ENCODE data around the gene CDSN. TPM values are rescaled to one million over a fixed set of nuclear protein-coding genes. Genes with fewer than 3 reads are reported as not detected.

Gene CDSN
- total RNA-seq, 1 experiment from 2014 or later: 0.12 TPM

GRCh38 chr6:31162463-31163165 is 42.4 kb upstream of the CDSN start:
- H3K27ac ChIP-seq (ENCODE audit: low read depth, low read length): no peak overlapping the region
- H3K4me1 ChIP-seq (ENCODE audit: control insufficient read depth in 1 of 2, insufficient read depth in 2 of 2, low read length in 2 of 2): peaks cover 13 to 19% of the 10 kb centered on the region in 2 experiments
- CTCF ChIA-PET: no interaction called here
- H3K79me2 ChIP-seq (ENCODE audit: insufficient read depth, low read length): peaks cover 5% of the 10 kb centered on the region; the same call in 1 of the 2 replicates
- POLR2A ChIA-PET: no interaction called here
- H3K9me3 ChIP-seq (ENCODE audit: control insufficient read depth in 1 of 2, insufficient read depth in 1 of 2, low read depth in 1 of 2, low read length in 2 of 2): no peaks in the 10 kb centered on the region
- no peak overlapping the region for H3K4me3 ChIP-seq (replicated peaks in 1 of 2; ENCODE audit: low read depth in 1 of 2, low read length in 2 of 2)
- no peaks in the 10 kb centered on the region for H4K20me1 ChIP-seq (ENCODE audit: insufficient read depth)
- RAD21 ChIA-PET (ENCODE audit: low non-redundant PET in 1 of 2, low total read pairs in 2 of 2, uncharacterized antibody in 2 of 2, unreplicated experiment in 2 of 2): no interaction called here
- no TSS peak for BruUV-seq (replicated peaks)
- no peak overlapping the region for H2AFZ ChIP-seq (ENCODE audit: low read depth, low read length, poor library complexity, severe bottlenecking)
- H3K27me3 ChIP-seq (ENCODE audit: insufficient read depth, low read length): no peaks in the 10 kb centered on the region
- ATAC-seq: no peak
- H3K4me2 ChIP-seq (ENCODE audit: low read length): no peak overlapping the region
- intact Hi-C loops (cut with micrococcal nuclease): no loop called here
- TF ChIP-seq POLR2A (IDR thresholded peaks at IDR 0.05; ENCODE audit: borderline replicate concordance, extremely low read depth, insufficient read depth, insufficient read length) (no peak), MAX (IDR thresholded peaks at IDR 0.05) (no peak), RAD21 (IDR thresholded peaks at IDR 0.05; ENCODE audit: low read depth) (no peak), ELF1 (IDR thresholded peaks at IDR 0.05; ENCODE audit: borderline replicate concordance, low read depth) (no peak), ZFX (IDR thresholded peaks at IDR 0.05) (no peak), SIN3A (IDR thresholded peaks at IDR 0.05; ENCODE audit: low read depth) (no peak), EGR1 (IDR thresholded peaks at IDR 0.05; ENCODE audit: low read depth) (no peak), CBX3 (IDR thresholded peaks at IDR 0.05; ENCODE audit: low read depth) (no peak), CEBPB (IDR thresholded peaks at IDR 0.05; ENCODE audit: low read depth) (no peak), SP1 (IDR thresholded peaks at IDR 0.05; ENCODE audit: low read depth) (no peak)
- TF ChIP-seq, protein P1, sequence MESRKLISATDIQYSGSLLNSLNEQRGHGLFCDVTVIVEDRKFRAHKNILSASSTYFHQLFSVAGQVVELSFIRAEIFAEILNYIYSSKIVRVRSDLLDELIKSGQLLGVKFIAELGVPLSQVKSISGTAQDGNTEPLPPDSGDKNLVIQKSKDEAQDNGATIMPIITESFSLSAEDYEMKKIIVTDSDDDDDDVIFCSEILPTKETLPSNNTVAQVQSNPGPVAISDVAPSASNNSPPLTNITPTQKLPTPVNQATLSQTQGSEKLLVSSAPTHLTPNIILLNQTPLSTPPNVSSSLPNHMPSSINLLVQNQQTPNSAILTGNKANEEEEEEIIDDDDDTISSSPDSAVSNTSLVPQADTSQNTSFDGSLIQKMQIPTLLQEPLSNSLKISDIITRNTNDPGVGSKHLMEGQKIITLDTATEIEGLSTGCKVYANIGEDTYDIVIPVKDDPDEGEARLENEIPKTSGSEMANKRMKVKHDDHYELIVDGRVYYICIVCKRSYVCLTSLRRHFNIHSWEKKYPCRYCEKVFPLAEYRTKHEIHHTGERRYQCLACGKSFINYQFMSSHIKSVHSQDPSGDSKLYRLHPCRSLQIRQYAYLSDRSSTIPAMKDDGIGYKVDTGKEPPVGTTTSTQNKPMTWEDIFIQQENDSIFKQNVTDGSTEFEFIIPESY (IDR thresholded peaks at IDR 0.05; ENCODE audit: extremely low read depth, insufficient replicate concordance, low read length): no peak
- TF ChIP-seq, protein P2, sequence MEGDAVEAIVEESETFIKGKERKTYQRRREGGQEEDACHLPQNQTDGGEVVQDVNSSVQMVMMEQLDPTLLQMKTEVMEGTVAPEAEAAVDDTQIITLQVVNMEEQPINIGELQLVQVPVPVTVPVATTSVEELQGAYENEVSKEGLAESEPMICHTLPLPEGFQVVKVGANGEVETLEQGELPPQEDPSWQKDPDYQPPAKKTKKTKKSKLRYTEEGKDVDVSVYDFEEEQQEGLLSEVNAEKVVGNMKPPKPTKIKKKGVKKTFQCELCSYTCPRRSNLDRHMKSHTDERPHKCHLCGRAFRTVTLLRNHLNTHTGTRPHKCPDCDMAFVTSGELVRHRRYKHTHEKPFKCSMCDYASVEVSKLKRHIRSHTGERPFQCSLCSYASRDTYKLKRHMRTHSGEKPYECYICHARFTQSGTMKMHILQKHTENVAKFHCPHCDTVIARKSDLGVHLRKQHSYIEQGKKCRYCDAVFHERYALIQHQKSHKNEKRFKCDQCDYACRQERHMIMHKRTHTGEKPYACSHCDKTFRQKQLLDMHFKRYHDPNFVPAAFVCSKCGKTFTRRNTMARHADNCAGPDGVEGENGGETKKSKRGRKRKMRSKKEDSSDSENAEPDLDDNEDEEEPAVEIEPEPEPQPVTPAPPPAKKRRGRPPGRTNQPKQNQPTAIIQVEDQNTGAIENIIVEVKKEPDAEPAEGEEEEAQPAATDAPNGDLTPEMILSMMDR (IDR thresholded peaks at IDR 0.05 in 2 of 3, conservative IDR thresholded peaks at IDR 0.05 in 1 of 3; ENCODE audit: borderline replicate concordance in 1 of 3, insufficient read depth in 1 of 3, low read depth in 2 of 3, low read length in 2 of 3): no peak
- no peak for DNase-seq (ENCODE audit: low read depth, low spot score)
- H3K36me3 ChIP-seq (ENCODE audit: control insufficient read depth in 1 of 2, insufficient read depth in 2 of 2, low read length in 2 of 2): peaks cover 3 to 12% of the 10 kb centered on the region in 2 experiments; a peak in 3 of 4 replicates
- no peak overlapping the region for H3K9ac ChIP-seq (ENCODE audit: low read length)
- no peaks in the 10 kb centered on the region for H3K9me2 ChIP-seq (ENCODE audit: insufficient read depth)
